ENCODE data around the gene HMX2.
"Not testable (repeated sequence)": the region's sequence is repeated elsewhere in the genome, so short reads cannot be mapped to it uniquely, and the experiment has no call there.

HMX2 gene

DNA sequence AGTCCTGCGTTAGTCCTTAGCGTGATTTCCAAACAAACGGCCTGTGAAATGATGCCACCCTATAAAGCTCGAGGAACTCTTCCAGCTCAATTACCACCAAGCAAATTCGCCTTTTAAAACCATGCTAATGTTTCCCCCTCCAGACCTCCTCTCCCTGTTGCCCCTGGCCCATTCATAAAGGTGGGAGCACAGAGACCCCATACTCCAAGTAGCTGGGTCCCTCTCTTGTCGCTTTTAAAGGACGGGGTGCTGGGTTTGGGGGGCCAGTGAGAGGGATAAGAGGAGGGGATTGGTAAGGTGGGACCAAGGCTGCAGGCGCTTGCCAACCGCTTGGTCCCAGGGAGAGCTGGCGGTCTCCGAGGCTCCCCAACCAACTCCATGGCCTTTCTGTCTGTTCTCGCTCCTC, 1.2 kb downstream of the HMX2 start:
- no peak for DNase-seq
- in situ Hi-C loops (cut with HindIII; ENCODE audit: low pct_ligation_motif_present, low pct_unique_long_range_greater_than_20kb, low sequenced_read_pairs) = no loop called here

- peak; percentile 30 for DNase-seq
- in situ Hi-C loops (cut with HindIII; ENCODE audit: low pct_ligation_motif_present, low pct_unique_long_range_greater_than_20kb, low sequenced_read_pairs) = no loop called here
These were observed 1.8 kb downstream of the HMX2 start for GRCh38 chr10:123149568-123150270.

DNA sequence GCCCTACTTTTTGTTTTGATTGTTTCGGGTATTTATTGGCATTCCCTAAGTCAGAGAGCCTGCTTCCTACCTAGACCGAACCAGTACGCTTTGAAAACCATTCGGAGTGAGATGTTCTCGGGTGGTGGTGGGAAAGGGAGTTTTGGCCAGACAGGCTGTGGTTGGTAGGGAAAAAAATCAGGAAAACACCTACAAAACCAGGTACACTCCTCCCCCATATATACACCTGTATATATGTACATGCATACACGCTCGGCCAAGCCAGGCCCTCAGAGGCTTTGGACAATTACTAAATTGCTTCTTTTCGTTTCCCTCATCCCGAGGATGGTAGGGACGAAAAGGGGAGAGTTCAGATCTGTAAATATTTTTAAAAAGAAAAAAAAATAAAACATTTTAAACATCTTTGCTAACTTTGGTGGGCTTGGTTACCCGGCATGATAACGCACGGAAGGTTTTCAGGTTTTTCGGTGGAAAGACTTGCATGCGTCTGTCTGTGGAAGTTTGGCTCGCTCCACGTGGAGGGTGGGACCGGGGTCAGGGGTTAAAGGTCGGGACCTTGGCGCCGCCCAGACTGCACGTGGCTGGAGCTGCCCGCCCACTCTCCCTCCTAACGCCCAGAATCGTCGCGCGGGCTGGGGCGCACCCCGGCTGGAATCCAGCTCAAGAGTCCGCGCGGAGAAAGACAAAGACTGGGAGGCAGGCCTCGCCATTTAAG, 2.5 kb downstream of the HMX2 start:
- in situ Hi-C loops (cut with HindIII; ENCODE audit: low pct_ligation_motif_present, low pct_unique_long_range_greater_than_20kb, low sequenced_read_pairs) = no loop called here
- no peak for DNase-seq

GRCh38 chr10:123150986-123151736, 3.2 kb downstream of the HMX2 start:
- in situ Hi-C loops (cut with HindIII; ENCODE audit: low pct_ligation_motif_present, low pct_unique_long_range_greater_than_20kb, low sequenced_read_pairs) = no loop called here

DNA sequence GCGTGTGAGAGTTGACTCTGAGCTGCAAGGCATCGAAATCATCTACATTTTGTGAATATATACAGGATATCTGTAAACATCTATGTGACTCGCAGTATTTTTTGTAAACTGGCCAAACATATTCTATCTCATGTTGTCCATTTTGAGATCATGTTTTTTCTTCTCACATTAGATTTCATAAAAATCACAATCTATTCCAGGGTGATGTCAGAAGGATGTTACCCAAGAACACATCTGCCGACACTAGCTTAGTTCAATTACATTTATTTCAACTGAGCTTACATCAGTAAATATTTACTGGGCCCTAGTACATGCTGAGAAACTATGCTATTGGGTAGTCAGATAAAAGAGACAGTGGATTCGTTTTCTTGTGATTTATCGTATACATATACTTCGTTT, 3.8 kb downstream of the HMX2 start:
- no peak for DNase-seq
- in situ Hi-C loops (cut with HindIII; ENCODE audit: low pct_ligation_motif_present, low pct_unique_long_range_greater_than_20kb, low sequenced_read_pairs) = no loop called here

More at GRCh38 chr10:123150986-123151736, 3.2 kb downstream of the HMX2 start:
- DNase-seq = peak; percentile 62

GRCh38 chr10:123153486-123154091, 5.7 kb downstream of the HMX2 start:
- no peak for DNase-seq
- in situ Hi-C loops (cut with HindIII; ENCODE audit: low pct_ligation_motif_present, low pct_unique_long_range_greater_than_20kb, low sequenced_read_pairs) = no loop called here

DNA sequence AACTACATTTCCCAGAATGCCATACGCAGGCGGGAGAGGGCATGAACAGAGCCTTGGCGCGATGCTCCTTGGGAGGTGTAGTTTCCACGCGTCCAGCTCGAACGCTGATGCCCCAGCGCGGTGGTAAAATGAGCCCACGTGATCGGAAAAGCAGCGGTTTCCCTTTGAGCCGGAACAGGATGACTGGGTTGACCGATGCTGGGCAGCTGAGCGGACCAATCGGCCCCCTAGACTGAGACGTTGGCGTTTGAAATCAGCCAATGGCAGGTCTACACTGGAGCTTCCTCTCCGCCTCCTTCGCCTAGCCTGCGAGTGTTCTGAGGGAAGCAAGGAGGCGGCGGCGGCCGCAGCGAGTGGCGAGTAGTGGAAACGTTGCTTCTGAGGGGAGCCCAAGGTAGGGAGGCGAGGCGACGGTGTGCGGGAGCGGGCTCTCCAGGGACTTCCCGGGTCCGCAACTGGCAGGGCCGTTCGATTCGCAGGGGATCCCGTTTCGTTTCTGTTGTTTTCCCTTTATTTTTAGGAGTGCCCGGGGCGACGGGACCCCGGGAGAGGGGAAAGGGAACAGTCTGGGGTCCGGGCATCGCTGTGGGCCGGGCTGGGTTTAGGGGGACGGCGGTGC, 6.3 kb downstream of the HMX2 start, which contains the start of gene BUB3:
BUB3 (plus strand) TSS at position 311 of the 619 bp plus-strand sequence. CDS start 516 bp downstream, outside the sequence.
- peak; percentile 100 for DNase-seq
- in situ Hi-C loops (cut with HindIII; ENCODE audit: low pct_ligation_motif_present, low pct_unique_long_range_greater_than_20kb, low sequenced_read_pairs) = no loop called here

DNA sequence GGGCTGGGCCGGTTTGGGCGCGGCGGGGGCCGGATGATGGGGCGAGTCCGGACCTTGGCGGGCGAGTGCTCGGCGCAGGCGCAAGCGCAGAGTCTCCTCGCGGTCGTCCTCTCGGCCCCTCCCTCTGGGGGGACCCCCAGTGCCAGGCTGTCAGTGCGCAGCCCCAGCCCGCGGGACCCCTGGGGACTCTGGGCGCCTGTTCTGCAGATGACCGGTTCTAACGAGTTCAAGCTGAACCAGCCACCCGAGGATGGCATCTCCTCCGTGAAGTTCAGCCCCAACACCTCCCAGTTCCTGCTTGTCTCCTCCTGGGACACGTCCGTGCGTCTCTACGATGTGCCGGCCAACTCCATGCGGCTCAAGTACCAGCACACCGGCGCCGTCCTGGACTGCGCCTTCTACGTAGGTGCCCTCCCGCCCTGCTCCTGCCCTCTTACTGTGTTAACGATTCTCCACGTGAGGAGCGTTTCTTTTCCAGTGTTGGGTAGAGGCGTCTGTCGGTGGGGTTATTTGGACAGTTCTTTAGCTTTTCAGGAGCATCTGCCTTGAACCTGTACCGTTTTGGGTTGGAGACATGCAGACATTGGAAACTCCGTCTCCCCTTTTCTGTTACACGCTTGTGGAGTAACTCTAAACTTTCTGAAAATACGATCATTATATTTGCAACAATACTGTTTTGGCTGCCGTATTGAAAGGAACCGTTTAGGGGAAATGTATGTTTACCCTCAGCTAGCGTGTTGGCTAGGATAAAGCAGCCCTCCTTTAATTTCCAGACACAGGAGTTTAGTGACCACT, 7.0 kb downstream of the HMX2 start:
- peak; percentile 52 for DNase-seq
- in situ Hi-C loops (cut with HindIII; ENCODE audit: low pct_ligation_motif_present, low pct_unique_long_range_greater_than_20kb, low sequenced_read_pairs) = no loop called here

DNA sequence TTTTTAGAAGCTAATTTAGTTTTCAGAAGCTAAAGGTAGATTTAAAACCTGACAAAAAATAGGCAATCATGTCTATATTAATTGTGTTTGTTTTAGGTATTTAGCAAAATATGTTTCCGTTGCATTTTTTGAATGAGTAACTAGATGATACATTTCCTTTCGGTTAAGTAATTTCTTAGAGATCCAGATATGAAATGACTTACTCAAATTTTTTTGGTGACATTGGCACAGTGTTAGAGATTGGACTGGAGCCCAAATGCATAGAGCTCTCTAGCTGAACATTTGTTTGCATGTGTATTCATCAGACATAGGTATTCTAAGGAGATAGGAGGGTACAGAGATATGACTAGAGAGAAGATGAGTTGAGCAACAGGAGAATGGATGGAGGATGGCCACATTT, 8.1 kb downstream of the HMX2 start:
- in situ Hi-C loops (cut with HindIII; ENCODE audit: low pct_ligation_motif_present, low pct_unique_long_range_greater_than_20kb, low sequenced_read_pairs) = no loop called here
- no peak for DNase-seq

DNA sequence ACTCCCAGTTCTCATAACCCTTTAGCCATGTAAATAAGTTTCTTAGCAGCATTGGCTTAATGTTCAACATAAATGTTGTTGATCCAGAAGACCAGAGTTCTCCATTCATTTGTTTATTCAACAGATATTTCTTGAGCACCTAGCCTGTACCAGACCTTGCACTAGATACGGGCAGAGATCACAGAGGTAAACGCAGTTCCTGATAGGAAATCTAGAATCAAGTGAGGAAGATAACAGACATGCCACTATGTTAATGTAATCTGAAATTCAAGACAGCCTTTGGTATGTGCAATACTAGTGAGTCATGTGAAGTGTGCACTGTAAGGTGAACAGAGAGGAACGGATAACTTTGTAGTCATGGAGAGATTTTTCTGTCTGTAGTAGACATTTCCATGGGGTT, 9.3 kb downstream of the HMX2 start:
- DNase-seq = peak; percentile 51
- in situ Hi-C loops (cut with HindIII; ENCODE audit: low pct_ligation_motif_present, low pct_unique_long_range_greater_than_20kb, low sequenced_read_pairs) = no loop called here

DNA sequence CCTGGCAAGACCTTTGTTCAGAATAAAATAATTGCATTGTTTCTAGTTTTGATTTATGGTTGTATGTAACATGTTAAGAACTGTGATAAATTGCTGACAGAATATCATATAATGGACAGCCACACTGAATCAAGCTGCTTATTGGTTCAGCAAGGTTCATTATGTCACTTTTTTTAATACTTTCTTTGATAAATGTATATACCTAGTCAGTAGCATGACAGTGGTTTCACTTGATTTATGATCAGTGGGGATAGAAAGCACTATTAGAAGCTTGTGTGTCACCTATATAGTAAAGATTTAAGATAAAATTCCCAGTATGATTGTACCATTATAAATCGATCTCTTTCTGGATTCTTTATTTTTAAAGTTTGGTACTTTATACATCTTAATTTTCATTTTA, 10.7 kb downstream of the HMX2 start:
- no peak for DNase-seq
- in situ Hi-C loops (cut with HindIII; ENCODE audit: low pct_ligation_motif_present, low pct_unique_long_range_greater_than_20kb, low sequenced_read_pairs) = no loop called here

- in situ Hi-C loops (cut with HindIII; ENCODE audit: low pct_ligation_motif_present, low pct_unique_long_range_greater_than_20kb, low sequenced_read_pairs) = no loop called here
- DNase-seq = no peak
These were observed 12.5 kb downstream of the HMX2 start for GRCh38 chr10:123160311-123160980.

DNA sequence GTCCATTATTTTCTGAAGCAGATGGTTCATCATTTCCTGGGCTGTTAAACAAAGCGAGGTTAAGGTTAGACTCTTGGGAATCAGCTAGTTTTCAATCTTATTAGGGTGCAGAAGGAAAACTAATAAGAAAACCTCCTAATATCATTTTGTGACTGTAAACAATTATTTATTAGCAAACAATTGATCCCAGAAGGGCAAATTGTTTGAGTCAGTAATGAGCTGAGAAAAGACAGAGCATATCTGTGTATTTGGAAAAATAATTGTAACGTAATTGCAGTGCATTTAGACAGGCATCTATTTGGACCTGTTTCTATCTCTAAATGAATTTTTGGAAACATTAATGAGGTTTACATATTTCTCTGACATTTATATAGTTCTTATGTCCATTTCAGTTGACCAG, 16.4 kb downstream of the HMX2 start:
- no peak for DNase-seq
- in situ Hi-C loops (cut with HindIII; ENCODE audit: low pct_ligation_motif_present, low pct_unique_long_range_greater_than_20kb, low sequenced_read_pairs) = no loop called here

GRCh38 chr10:123165445-123166072, 17.6 kb downstream of the HMX2 start:
- DNase-seq = peak; percentile 47
- in situ Hi-C loops (cut with HindIII; ENCODE audit: low pct_ligation_motif_present, low pct_unique_long_range_greater_than_20kb, low sequenced_read_pairs) = no loop called here

GRCh38 chr10:123166618-123167017, 18.7 kb downstream of the HMX2 start:
- DNase-seq = peak; percentile 45
- in situ Hi-C loops (cut with HindIII; ENCODE audit: low pct_ligation_motif_present, low pct_unique_long_range_greater_than_20kb, low sequenced_read_pairs) = no loop called here

GRCh38 chr10:123170961-123171360, 23.0 kb downstream of the HMX2 start:
- in situ Hi-C loops (cut with HindIII; ENCODE audit: low pct_ligation_motif_present, low pct_unique_long_range_greater_than_20kb, low sequenced_read_pairs) = no loop called here
- no peak for DNase-seq

- DNase-seq; in situ Hi-C loops (cut with HindIII; ENCODE audit: low pct_ligation_motif_present, low pct_unique_long_range_greater_than_20kb, low sequenced_read_pairs): not testable (repeated sequence)
These were observed 23.7 kb downstream of the HMX2 start for GRCh38 chr10:123171616-123172015.

All from ACHN (cell line).